Skin epidermis (tissue), 12 donors: Measurements from ENCODE around the gene TUBA8.
A peak's percentile ranks its signal among the peaks of the same experiment; 100 is the strongest.

ENCODE experiments used
- H3K27ac ChIP-seq, 21 experiments: fragments of 200-600 bp; sonication (generic) in 11 of 21; one replicate each; pipeline ENCODE4 v1.5.0; 2020; ENCODE audit warnings: mild to moderate bottlenecking in 3 of 21, inconsistent platforms in 2 of 21, moderate library complexity in 2 of 21
- H3K4me3 ChIP-seq, 7 experiments: fragments of 200-600 bp; sonication (generic) in 2 of 7; one replicate each; pipeline ENCODE4 v1.5.0; 2020; ENCODE audit warnings: inconsistent platforms in 2 of 7, mild to moderate bottlenecking in 2 of 7, moderate library complexity in 1 of 7

TUBA8 gene

DNA sequence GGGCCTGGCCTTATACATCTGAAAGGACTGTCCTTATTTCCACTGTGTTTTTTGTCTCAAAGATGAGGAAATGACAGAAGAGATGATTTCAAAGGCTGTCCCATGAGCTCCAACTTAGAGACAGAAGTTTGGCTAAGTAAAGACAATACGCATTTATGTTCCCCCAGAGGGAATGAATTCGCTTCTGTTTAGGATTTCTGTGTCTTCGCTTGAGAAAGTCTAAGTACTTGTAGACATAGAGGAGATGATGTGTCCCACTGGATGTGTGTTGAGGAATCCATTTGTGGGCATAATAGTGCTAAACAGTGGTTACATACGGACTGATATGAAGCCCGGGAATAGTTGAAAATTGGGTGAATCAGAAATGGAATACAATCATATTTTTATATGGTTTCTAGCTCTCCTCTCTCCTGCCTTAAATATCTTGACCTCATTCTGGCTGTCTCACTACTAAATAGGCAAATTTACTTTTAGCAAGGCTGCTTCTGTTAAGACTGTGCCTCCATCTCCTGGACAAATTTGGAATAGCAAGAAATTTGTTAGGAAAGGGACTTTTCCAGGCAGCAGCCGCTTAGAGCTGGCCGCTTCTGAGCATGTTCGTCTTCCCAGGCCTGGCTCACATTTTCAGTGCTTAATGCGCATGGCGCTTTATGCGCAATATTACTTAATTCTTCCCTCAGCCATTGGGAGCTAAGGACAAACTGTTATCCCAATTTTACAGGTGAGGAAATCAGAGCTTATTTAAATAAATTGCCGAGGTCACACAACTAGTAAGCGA, 34.7 kb upstream of the TUBA8 start:
- H3K4me3 ChIP-seq: no peak overlapping the region
- H3K27ac ChIP-seq: peak overlapping the region in 8 of 21 experiments; percentile 1 to 97 (median 33)

DNA sequence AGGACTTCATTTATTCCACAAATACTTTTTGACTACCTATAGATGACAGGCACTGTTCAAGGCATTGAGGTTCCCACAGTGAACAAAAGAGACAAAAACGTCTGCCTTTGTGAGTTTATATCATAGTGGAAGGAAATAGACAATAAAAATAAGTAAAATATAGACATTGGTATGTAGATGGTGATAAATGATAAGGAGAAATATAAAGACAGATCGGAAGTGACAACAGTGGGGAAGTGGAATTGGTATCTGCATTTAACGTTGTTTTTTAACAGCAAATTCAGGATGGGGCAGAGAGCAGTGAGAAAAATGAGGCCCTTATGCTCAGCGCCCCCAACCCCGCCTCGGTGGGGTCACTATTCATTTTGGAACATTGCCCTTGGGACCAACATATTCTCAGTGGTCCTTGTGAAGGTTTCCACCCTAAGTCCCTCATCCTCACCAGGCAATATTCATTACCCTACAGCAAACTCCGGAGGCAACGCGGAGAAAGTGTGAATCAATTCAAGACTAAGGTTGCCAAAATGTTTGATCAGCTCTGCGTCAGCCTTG, 33.4 kb upstream of the TUBA8 start:
- peak overlapping the region; percentile 8 to 97 (median 85) for H3K27ac ChIP-seq

DNA sequence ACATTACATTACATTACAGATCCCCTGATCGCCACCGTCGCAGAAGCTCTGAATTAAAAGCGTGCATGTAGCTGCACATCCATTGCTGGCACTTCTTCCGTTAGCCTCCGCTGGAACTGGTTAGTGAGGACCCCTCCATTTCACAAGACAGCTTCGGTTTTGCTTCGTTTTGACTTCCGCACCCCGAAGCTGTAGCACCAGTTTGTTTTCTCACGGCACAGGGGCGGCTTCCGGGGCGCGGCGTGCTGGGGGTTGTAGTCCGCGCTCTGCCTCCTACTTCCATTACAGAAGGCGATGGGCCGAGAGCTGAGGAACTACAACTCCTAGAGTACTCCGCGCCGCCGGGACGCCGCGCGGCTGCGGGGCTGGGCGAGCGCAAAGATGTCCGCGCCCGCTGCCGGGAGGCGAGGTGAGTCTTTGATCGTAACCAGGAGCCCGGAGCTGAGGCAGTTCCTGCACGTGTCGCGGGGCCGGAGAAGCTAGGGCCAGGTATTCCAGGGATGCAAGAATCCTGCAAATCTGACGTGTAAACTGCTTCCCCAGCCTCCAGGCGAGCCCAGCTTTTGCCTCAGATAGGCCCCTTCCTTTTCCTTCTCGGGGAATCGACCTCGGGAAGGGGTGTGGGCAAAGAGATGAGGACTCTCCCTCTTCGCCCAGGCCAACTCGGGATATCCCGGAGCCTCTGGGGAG, 32.8 kb upstream of the TUBA8 start, which contains the start of gene PEX26:
TSS of gene PEX26 (plus strand) at position 352 of the 690 bp plus-strand sequence. CDS start 387 bp downstream, outside the sequence.
- H3K4me3 ChIP-seq: peak within 1 kb of the TSS; percentile 78 to 98 (median 92)
- peak within 1 kb of the TSS; percentile 55 to 97 (median 85) for H3K27ac ChIP-seq

More for the DNA sequence above, 33.4 kb upstream of the TUBA8 start:
- H3K4me3 ChIP-seq: peak overlapping the region; percentile 78 to 98 (median 92)

DNA sequence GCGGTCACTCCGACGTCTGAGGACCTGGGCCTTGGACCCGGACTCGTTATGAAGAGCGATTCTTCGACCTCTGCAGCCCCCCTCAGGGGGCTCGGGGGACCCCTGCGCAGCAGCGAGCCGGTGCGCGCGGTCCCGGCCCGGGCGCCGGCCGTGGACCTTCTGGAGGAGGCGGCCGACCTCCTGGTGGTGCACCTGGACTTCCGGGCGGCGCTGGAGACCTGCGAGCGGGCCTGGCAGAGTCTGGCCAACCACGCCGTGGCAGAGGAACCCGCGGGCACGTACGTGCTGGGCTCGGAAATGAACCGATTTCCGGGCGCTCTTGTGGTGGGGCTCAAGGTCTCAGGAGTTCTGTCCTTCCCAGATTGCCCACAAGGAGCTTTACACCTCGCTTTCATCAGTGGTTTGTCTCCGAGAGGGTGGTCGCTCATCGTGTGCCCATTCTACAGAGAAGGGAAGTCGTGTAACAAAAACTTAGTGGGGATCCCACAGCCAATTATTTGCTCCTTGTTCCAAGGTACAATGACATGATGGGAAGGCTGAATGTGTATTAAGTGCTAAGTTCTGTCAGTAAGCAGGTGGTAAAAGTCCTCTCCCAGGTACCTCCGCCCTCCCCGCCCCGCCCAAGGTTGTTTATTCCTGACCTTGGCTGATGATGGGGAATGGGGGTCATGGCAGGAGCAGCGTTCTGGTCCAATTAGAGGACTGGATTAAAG, 32.1 kb upstream of the TUBA8 start:
- peak overlapping the region; percentile 78 to 98 (median 92) for H3K4me3 ChIP-seq
- H3K27ac ChIP-seq: peak overlapping the region; percentile 55 to 97 (median 85)

DNA sequence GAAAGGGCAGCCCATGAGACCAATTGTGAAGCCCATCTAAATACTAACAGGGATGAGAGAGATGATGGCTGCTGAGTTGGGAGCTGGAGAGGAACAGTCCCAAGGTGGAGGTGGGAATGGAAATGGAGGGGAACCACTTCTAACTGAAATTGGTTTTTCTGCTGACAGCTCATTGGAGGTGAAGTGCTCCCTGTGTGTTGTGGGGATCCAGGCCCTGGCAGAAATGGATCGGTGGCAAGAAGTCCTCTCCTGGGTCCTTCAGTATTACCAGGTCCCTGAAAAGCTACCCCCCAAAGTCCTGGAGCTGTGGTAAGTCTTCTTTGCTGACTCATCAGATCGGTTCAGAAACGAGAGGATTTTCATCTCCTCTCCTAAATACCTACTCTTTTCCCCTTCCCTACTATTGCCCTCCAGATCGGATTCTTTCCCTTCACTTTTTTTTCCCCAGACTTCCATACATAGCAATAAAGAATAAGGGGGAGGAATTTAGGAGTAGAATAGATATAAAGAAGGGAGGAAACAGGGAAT, 30.8 kb upstream of the TUBA8 start:
- H3K4me3 ChIP-seq: no peak overlapping the region

DNA sequence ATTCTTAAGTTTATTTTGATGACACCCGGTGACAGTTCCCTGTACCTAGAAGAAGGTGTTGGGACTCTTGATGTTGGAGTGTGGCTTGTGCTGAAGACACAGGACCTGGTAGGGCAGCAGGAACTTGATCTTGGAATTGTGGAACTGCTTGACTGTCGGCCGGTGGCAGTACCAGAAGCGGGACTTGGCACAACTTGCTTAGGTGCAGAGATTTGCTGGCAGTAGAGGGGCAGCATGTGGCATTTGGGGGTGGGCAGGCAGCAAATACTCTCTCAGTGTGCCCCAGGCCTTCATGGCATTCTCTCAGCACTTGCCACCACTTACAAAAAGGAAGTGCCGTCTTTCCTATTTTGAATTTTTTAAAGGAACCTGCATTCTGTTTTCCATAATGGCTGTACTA, 29.2 kb upstream of the TUBA8 start:
- Histone ChIP-seq H3K27ac (no peak overlapping the region), H3K4me3 (no peak overlapping the region)

More for the DNA sequence above, 30.8 kb upstream of the TUBA8 start:
- H3K27ac ChIP-seq: no peak overlapping the region

DNA sequence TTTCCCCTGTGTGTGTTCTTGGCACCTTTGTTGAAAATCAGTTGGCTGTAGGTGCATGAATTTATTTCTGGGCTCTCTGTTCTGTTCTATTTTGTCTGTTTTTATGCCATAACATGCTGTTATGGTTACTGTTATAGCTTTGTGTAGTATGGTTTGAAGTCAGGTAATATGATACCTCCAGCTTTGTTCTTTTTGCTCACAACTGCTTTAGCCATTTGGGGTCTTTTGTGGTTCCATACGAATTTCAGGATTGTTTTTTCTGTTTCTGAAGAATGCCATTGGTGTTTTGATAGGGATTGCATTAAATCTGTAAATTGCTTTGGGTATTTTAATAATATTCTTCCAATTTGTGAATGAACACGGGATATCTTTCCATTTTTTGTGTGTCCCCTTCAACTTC, 28.1 kb upstream of the TUBA8 start:
- Histone ChIP-seq H3K27ac (no peak overlapping the region), H3K4me3 (no peak overlapping the region)

DNA sequence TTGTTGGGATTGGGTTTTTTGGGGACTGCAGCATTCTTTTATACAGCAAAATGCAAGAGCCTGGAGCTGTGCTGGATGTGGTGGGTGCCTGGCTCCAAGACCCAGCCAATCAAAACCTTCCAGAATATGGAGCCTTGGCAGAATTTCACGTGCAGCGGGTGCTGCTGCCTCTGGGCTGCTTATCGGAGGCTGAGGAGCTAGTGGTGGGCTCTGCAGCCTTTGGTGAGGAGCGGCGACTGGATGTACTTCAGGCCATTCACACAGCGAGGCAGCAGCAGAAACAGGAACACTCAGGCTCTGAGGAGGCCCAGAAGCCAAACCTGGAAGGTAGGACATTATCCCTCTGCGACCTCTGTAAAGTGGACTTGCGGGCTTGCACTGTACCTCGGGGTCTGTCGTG, 27.2 kb upstream of the TUBA8 start:
- H3K4me3 ChIP-seq: no peak overlapping the region
- H3K27ac ChIP-seq: no peak overlapping the region

DNA sequence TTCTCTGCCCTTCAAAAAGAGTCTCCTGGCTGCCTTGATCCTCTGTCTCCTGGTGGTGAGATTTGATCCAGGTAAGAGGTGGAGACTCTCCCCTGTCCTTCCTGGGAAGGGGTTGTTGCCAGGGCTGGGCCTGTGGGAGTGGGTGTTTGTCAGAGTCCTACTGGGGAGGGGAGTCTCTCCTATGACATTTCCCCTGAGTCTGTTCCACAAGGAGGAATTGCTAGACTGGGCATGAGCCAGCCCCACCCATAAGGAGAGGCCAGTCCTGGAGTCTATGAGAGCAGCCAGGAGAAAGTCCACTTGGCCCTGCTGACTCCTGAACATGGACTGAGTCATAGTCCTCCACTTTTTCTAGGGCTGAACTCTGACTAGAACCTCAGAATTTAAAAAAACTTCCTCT, 25.4 kb upstream of the TUBA8 start:
- no peak overlapping the region for H3K4me3 ChIP-seq
- no peak overlapping the region for H3K27ac ChIP-seq

DNA sequence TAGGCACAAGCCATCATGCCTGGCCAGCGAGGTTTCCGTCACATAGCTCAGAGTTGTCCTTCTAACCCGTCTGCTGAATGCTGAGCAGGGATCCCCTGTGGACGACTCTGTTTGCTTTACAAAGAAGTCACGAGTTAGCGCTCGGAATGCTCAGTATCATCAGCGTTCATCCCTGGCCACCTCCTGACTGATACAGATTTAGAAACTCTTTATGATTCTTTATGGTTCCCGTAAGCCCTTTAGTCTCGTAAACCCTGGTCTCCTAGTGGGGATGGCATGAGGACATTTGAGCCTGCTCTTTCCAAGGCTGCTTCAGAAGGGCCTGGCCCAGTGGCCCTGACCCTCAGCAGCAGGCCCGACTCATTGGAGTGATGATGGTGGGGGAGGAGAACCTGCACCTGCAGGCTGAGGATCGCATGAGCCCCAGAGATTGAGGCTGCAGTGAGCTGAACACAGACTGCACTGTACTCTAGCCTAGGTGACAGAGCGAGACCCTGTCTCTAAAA, 23.2 kb upstream of the TUBA8 start:
- Histone ChIP-seq H3K4me3 (no peak overlapping the region), H3K27ac (no peak overlapping the region)

DNA sequence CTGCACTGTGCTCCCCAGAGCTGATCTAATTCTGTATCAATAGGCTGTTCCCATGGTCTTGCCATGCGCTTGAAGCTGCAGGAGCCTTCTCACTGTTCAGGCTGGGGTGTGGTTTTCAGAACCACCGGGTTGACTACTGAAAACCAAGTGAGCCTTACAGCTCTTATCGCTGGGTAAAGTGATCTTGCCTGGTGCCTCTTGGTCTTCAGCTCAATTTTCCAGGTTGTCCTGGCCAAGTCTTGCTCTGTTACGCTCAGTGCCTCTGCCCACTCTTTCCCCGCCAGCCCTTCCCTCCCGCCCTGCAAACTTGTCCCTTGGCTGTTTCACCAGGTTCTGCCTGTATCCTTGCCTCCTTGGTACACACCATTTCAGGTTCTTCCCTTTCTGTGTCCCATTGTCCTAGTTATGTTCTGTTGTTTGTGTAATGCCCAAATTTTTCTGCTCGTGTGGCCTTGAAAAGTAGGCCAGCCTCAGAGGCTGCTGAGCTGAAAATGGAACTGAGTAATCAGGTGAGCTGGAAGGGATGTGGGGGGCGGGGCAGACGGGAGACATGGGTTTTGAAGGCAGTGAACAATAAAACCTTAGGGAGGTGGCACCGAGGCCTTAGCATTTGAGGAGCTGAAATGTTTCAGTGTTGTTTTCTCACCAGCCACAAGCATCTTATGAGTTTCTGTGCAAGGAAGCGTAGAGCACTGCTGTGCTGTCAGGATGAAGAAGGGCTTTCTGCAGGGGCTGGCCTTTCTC, 21.6 kb upstream of the TUBA8 start:
- no peak overlapping the region for H3K4me3 ChIP-seq
- H3K27ac ChIP-seq: no peak overlapping the region

DNA sequence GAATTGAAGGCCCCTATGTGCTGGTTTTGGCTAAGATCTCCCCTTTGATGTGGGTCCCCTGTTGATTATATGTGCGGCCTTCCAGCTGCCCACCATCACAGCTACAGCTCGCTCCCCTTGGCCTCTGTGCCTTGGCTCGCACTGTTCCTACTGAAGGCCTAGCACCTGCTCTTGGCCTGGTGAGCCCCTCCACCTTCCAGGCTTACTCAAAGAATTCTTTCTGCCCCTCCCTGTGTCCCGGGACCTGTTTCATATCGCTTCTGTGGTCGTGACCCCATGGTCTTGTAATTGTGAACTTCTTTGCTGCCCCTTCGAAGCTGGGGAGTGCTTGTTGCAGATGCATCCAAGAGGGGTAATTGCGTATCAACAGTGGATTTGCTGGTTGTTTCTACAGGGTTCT, 20.3 kb upstream of the TUBA8 start:
- Histone ChIP-seq H3K27ac (peak overlapping the region in 2 of 21 experiments; percentile 10 to 87), H3K4me3 (no peak overlapping the region)

DNA sequence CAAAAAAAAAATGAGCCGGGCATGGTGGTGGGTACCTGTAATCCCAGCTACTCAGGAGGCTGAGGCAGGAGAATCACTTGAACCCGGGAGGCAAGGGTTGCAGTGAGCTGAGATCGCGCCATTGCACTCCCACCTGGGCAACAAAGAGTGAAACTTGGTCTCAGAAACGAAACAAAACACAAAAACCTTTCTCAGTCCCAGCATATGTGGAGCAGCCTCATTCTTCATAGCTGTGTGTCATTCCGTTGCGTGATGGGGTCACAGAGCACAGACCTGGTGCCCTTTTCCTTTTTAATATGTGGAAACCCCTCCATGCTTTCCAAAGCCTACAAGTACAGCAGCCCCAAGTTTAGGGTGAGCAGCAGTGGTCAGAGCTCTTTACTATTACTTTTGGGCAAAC, 19.1 kb upstream of the TUBA8 start:
- Histone ChIP-seq H3K27ac (peak overlapping the region in 19 of 21 experiments; percentile 68 to 89 (median 83)), H3K4me3 (peak overlapping the region in 2 of 7 experiments; percentile 4 to 32)

DNA sequence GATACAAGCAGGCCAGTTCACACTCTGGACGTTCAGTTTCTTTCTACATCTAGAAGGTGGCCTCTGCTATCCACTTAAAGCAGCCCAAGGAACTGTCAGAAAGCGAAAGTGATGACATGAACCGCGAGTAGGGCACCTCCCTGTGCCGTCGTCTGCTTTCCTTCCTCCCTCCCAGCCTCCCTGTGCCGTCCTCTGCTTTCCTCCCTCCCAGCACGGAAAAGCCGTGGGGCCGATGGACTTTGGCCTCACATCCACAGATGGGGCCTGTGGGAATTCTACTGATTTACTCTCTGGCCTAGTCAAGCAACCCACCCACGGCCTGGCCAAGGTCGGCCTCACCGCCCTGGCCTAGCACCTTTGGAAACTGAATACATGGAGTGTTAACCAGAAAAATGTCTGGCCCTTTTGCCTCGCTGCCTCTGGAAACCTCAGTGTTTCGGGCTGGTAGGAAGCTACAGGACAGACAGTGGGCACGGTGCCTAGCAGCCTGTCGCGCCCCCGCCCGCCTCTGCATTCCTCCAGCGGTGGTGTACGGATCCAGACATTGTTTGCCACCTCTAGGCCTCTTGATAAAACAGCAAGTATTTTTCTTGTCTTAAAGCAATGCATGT, 18.6 kb upstream of the TUBA8 start:
- Histone ChIP-seq H3K27ac (peak overlapping the region in 19 of 21 experiments; percentile 68 to 89 (median 83)), H3K4me3 (peak overlapping the region in 3 of 7 experiments; percentile 4 to 32 (median 18))

DNA sequence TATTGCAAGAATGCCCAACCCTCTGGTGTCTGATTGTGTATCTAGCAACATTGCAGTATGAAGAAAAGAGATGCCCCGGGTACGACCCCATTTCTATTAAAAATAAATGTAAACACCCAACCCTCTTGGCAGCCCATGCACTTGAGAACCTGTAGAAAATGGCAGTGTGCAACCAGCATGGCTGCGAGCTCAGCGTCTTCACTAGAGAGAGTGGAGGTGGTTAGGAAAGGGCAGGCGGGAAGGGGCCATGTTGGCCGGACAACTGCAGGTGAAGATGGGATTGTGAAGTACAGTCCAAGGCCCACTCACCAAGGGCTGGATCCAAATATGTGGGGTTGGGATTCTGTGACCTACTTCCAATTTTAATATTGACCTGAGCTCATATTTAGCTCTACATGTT, 16.9 kb upstream of the TUBA8 start:
- no peak overlapping the region for H3K4me3 ChIP-seq
- no peak overlapping the region for H3K27ac ChIP-seq

DNA sequence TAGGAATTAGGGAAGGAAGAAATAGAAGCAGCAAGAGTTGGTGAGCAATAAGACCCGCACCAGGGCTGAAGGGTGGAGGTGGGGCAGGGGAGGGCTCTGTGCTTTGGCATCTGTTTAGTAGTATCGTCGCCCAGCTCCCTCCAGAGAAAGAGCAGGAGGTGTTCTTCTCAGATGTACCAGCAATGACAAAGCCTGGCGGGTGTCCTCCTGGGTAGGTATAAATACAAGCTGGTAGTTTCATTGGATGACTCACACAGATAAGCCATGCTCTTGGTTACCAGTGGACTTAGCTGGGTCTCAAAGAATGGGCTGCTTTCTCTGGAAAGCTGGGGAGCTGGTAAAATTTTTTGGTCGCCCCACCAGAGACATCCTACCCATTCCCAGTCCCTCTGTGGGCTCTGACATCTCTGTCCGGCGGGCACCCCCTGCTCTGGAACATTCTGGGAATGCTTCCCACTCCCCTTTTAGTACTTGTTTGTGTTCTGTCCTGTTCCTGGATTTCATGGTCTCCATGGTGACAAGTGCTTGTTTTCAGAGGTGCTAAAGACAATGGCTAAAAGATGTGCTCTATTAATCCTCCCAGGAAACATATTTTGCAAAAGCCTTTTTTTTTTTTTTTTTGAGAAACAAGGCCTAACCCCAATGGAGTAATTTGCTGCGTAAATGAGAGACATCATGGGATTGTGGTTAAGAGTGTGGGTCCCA, 15.4 kb upstream of the TUBA8 start:
- H3K4me3 ChIP-seq: no peak overlapping the region
- H3K27ac ChIP-seq: no peak overlapping the region

DNA sequence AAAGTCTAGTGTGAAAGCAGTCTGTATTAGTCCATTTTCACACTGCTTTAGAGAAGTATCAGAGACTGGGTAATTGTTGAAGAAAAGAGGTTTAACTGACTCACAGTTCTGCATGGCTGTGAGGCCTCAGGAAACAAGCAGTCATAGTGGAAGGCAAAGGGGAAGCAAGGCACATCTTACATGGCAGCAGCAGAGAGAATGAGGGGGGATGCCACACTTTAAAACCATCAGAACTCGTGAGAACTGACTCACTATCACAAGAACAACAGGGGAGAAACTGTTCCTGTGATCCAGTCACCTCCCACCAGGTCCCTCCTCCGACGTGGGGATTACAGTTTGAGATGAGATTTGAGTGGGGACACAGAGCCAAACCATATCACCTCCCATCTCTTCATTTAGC, 13.8 kb upstream of the TUBA8 start:
- Histone ChIP-seq H3K4me3 (no peak overlapping the region), H3K27ac (no peak overlapping the region)

DNA sequence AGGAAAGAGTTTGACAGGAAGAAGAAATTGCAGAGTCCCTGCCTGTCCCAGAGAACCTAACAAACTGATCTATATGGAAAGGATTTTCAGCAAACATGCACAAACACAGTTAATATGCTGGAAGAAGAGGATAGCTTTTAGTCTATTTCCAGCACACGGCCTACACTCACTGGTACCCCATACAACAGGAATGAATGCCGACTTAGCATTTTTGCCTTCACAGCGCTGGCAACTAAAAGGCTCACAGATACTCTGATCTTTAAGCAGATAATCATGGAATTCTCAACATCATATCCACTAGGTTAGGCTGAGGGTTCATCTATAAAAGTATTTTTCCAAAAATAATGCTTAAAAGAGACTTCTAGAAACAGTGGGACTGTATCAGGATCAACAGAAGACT, 9.8 kb upstream of the TUBA8 start:
- Histone ChIP-seq H3K27ac (no peak overlapping the region), H3K4me3 (no peak overlapping the region)
